HEK293 (cell line): ENCODE results near the gene CLDN15.

ENCODE experiments used
- CTCF ChIA-PET: fragments of 350-600 bp; formaldehyde crosslinking; extraction: SDS; loops from one replicate; lab custom pipeline; 2021; ENCODE audit warnings: antibody characterized with exemption; lab: Yijun Ruan, JAX
- POLR2A ChIA-PET: fragments of 300-600 bp; formaldehyde crosslinking; extraction: SDS; loops from one replicate; lab custom pipeline; 2020; ENCODE audit warnings: antibody characterized with exemption, inconsistent platforms; lab: Yijun Ruan, JAX
- H3K27ac ChIP-seq: fragments of 200-500 bp; sonication (Bioruptor generic); 2 replicates; pipeline ENCODE4 v1.5.1; 2014; ENCODE audit warnings: low read depth, low read length, control low read depth, inconsistent platforms; ENCODE audit errors: extremely low read depth
- H3K36me3 ChIP-seq, 2 experiments: fragments of 200-500 bp in 1 of 2; sonication (Bioruptor generic) in 1 of 2; 1 replicate in 1 of 2; 2 replicates in 1 of 2; pipeline ENCODE4 v1.5.1; 2014 to 2017; ENCODE audit warnings: inconsistent platforms in 2 of 2, low read length in 2 of 2; ENCODE audit not compliant: control insufficient read depth in 2 of 2, insufficient read depth in 1 of 2
- H3K4me1 ChIP-seq: fragments of 200-500 bp; sonication (Bioruptor generic); 2 replicates; pipeline ENCODE4 v1.5.1; 2014; ENCODE audit warnings: mild to moderate bottlenecking, low read length, inconsistent platforms; ENCODE audit not compliant: control insufficient read depth, insufficient read depth
- H3K4me3 ChIP-seq: 2 replicates; pipeline ENCODE4 v1.5.1; 2011; ENCODE audit warnings: low read depth, mild to moderate bottlenecking, control low read depth, low read length, moderate library complexity
- H3K9me3 ChIP-seq: fragments of 200-500 bp; sonication (Bioruptor generic); 2 replicates; pipeline ENCODE4 v1.5.1; 2014; ENCODE audit warnings: low read depth, low read length, inconsistent platforms; ENCODE audit not compliant: control insufficient read depth, insufficient read depth
- GLI2 ChIP-seq: fragments of 450-650 bp; formaldehyde crosslinking; IDR thresholded peaks from 2 replicates; pipeline ENCODE4; 2017; ENCODE audit warnings: missing biosample characterization, missing genetic modification characterization, low read depth, borderline replicate concordance
- GLIS1 ChIP-seq: fragments of 450-650 bp; formaldehyde crosslinking; IDR thresholded peaks from 2 replicates; pipeline ENCODE4 v1.5.1; 2016; ENCODE audit warnings: missing biosample characterization, missing genetic modification characterization
- GLIS2 ChIP-seq: fragments of 450-650 bp; formaldehyde crosslinking; IDR thresholded peaks from 2 replicates; pipeline ENCODE4 v1.5.1; 2016; ENCODE audit warnings: missing biosample characterization, missing genetic modification characterization
- KLF17 ChIP-seq: fragments of 450-650 bp; formaldehyde crosslinking; IDR thresholded peaks from 2 replicates; pipeline ENCODE4 v1.5.1; 2016; ENCODE audit warnings: missing biosample characterization, missing genetic modification characterization
- MYNN ChIP-seq: fragments of 450-650 bp; formaldehyde crosslinking; IDR thresholded peaks from 2 replicates; pipeline ENCODE4 v1.5.1; 2016; ENCODE audit warnings: missing biosample characterization, missing genetic modification characterization, borderline replicate concordance
- SALL2 ChIP-seq: fragments of 450-650 bp; formaldehyde crosslinking; IDR thresholded peaks from 2 replicates; pipeline ENCODE4 v1.5.0; 2017; ENCODE audit warnings: missing biosample characterization, mild to moderate bottlenecking, missing genetic modification characterization, borderline replicate concordance
- SP7 ChIP-seq: fragments of 450-650 bp; formaldehyde crosslinking; IDR thresholded peaks from 2 replicates; pipeline ENCODE4 v1.5.1; 2016; ENCODE audit warnings: missing biosample characterization, missing genetic modification characterization
- ZBTB1 ChIP-seq: fragments of 450-650 bp; formaldehyde crosslinking; IDR thresholded peaks from 2 replicates; pipeline ENCODE4 v1.5.1; 2016; ENCODE audit warnings: missing biosample characterization, missing genetic modification characterization
- ZFP69B ChIP-seq: fragments of 450-650 bp; formaldehyde crosslinking; IDR thresholded peaks from 2 replicates; pipeline ENCODE4 v1.5.1; 2016; ENCODE audit warnings: missing biosample characterization, missing genetic modification characterization
- ZNF10 ChIP-seq: fragments of 450-650 bp; formaldehyde crosslinking; IDR thresholded peaks from 2 replicates; pipeline ENCODE4 v1.5.1; 2017; ENCODE audit warnings: missing biosample characterization, missing genetic modification characterization
- ZNF112 ChIP-seq: fragments of 450-650 bp; formaldehyde crosslinking; IDR thresholded peaks from 2 replicates; pipeline ENCODE4 v1.5.0; 2017; ENCODE audit warnings: missing biosample characterization, missing genetic modification characterization
- ZNF2 ChIP-seq: fragments of 450-650 bp; formaldehyde crosslinking; IDR thresholded peaks from 2 replicates; pipeline ENCODE4 v1.5.1; 2016; ENCODE audit warnings: missing biosample characterization, missing genetic modification characterization
- ZNF211 ChIP-seq: fragments of 450-650 bp; formaldehyde crosslinking; IDR thresholded peaks from 2 replicates; pipeline ENCODE4 v1.5.1; 2016; ENCODE audit warnings: low read depth, missing biosample characterization, missing genetic modification characterization
- ZNF302 ChIP-seq: fragments of 450-650 bp; formaldehyde crosslinking; IDR thresholded peaks from 2 replicates; pipeline ENCODE4 v1.5.1; 2016; ENCODE audit warnings: missing biosample characterization, missing genetic modification characterization, low read depth
- ZNF404 ChIP-seq: fragments of 450-650 bp; formaldehyde crosslinking; IDR thresholded peaks from 2 replicates; pipeline ENCODE4 v1.5.1; 2017; ENCODE audit warnings: missing biosample characterization, missing genetic modification characterization
- ZNF501 ChIP-seq: fragments of 450-650 bp; formaldehyde crosslinking; IDR thresholded peaks from 2 replicates; pipeline ENCODE4 v1.5.1; 2016; ENCODE audit warnings: missing biosample characterization, missing genetic modification characterization
- ZNF600 ChIP-seq: fragments of 450-650 bp; formaldehyde crosslinking; IDR thresholded peaks from 2 replicates; pipeline ENCODE4 v1.5.1; 2016; ENCODE audit warnings: missing biosample characterization, missing genetic modification characterization
- ZNF670 ChIP-seq: fragments of 450-650 bp; formaldehyde crosslinking; IDR thresholded peaks from 2 replicates; pipeline ENCODE4 v1.5.1; 2016; ENCODE audit warnings: missing biosample characterization, missing genetic modification characterization, low read depth
- ZNF707 ChIP-seq: fragments of 450-650 bp; formaldehyde crosslinking; IDR thresholded peaks from 2 replicates; pipeline ENCODE4 v1.5.1; 2016; ENCODE audit warnings: missing biosample characterization, missing genetic modification characterization
- ZSCAN16 ChIP-seq: fragments of 450-650 bp; formaldehyde crosslinking; IDR thresholded peaks from 2 replicates; pipeline ENCODE4 v1.5.1; 2016; ENCODE audit warnings: missing biosample characterization, missing genetic modification characterization
- ZSCAN23 ChIP-seq: fragments of 450-650 bp; formaldehyde crosslinking; IDR thresholded peaks from 2 replicates; pipeline ENCODE4 v1.5.1; 2016; ENCODE audit warnings: missing biosample characterization, missing genetic modification characterization
- ZSCAN30 ChIP-seq: fragments of 450-650 bp; IDR thresholded peaks from 2 replicates; pipeline ENCODE4 v1.5.1; 2018; ENCODE audit warnings: missing biosample characterization, mild to moderate bottlenecking, missing genetic modification characterization, moderate library complexity

The CLDN15 gene

DNA sequence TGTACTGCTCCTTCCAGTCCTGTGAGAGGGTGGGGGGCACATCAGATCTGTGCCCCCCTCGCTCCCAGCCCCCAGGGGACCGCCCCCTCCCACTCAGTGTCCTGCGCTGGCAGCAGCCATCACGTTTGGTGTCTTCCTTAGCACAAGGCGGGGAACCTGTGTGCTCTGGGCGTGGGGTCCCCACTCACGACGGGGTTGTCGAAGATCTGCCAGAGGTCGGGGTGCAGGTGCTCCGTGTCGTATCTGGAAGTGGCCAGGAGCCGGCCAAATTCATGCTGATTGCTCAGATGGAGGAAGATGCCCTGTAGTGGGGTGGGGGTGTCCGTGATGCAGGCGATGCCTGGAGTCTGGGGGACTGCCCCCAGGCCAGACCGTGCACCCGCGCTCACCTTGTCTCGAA is 27.5 kb downstream of the CLDN15 start:
- Histone ChIP-seq H3K4me3 (no peak overlapping the region), H3K9me3 (no peaks in the 10 kb centered on the region), H3K4me1 (0 out of 2 replicates have a peak, but pooled peaks cover 3% of the 10 kb centered on the region), H3K27ac (no peak overlapping the region), H3K36me3 (peaks cover 3 to 34% of the 10 kb centered on the region in 2 experiments; a peak in 2 of 3 replicates)
- CTCF ChIA-PET, result interaction anchor here (1.0 kb wide), 1 partner anchor 17 kb away, joined by 3 read pairs; no protein-coding TSS in a partner anchor
- TF ChIP-seq ZSCAN30 (tag by site-specific recombination), result no peak
- TF ChIP-seq GLIS2 (tag by site-specific recombination), result 0 out of 2 replicates have a peak, but pooled peaks have one; percentile 29
- POLR2A ChIA-PET, result no interaction called here

DNA sequence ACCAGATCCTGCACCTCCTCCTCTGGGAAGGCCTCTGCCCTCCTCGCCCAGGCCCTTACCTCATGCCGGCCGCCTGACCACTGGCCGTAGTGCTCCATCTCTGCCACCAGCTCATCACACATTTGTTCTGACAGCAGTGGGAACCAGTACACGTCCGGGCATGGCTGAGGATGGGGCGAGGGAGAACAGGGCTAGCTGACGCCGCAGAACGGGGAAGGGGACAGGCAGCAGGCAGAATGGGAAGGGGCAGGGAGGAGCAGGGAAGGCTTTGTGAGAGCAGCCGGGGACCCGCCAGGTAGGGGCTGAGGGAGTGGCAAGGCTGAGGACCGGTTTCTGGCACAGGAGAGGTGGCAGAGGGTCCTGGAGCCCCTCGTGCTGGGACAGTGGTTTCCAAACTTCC is 28.8 kb downstream of the CLDN15 start:
- CTCF ChIA-PET, result interaction anchor here (1.0 to 1.1 kb wide), 2 partner anchors 9 to 16 kb away, joined by 3 to 4 read pairs; partner anchors contain the start of genes PLOD3 and ZNHIT1
- POLR2A ChIA-PET, result interaction anchor here (0.6 to 1.3 kb wide), 2 partner anchors 9 to 62 kb away, joined by 5 to 10 read pairs; partner anchors contain the start of genes PLOD3 and ZNHIT1
- H3K9me3 ChIP-seq, result no peaks in the 10 kb centered on the region
- H3K36me3 ChIP-seq, result peaks cover 0 to 30% of the 10 kb centered on the region in 2 experiments; a peak in 2 of 3 replicates
- H3K4me1 ChIP-seq, result no peaks in the 10 kb centered on the region
- no peak for TF ChIP-seq ZNF501 (tag by site-specific recombination)
- TF ChIP-seq ZNF600 (tag by site-specific recombination), result peak; percentile 69
- H3K27ac ChIP-seq, result no peak overlapping the region
- H3K4me3 ChIP-seq, result no peak overlapping the region

GRCh38 chr7:101207459-101207858 is 30.1 kb downstream of the CLDN15 start:
- H3K4me3 ChIP-seq, result no peak overlapping the region
- TF ChIP-seq ZNF211 (tag by site-specific recombination) (no peak), ZNF302 (no peak), ZSCAN23 (tag by site-specific recombination) (no peak), ZSCAN16 (no peak), GLIS1 (tag by site-specific recombination) (no peak), ZNF404 (no peak), ZNF670 (tag by site-specific recombination) (no peak), ZNF2 (tag by site-specific recombination) (no peak), ZNF10 (tag by site-specific recombination) (no peak), GLI2 (tag by site-specific recombination) (no peak), ZNF112 (tag by site-specific recombination) (no peak), SP7 (no peak), ZNF707 (tag by site-specific recombination) (no peak), ZFP69B (tag by site-specific recombination) (no peak), ZBTB1 (tag by site-specific recombination) (no peak)
- H3K36me3 ChIP-seq, result peaks cover 0 to 30% of the 10 kb centered on the region in 2 experiments; a peak in 2 of 3 replicates
- ChIA-PET POLR2A (interaction anchor here (0.5 kb wide), 1 partner anchor 21 kb away, joined by 3 read pairs; no protein-coding TSS in a partner anchor), CTCF (no interaction called here)
- H3K4me1 ChIP-seq, result no peaks in the 10 kb centered on the region
- H3K9me3 ChIP-seq, result no peaks in the 10 kb centered on the region
- H3K27ac ChIP-seq, result no peak overlapping the region

GRCh38 chr7:101206665-101207042 is 30.9 kb downstream of the CLDN15 start:
- H3K4me1 ChIP-seq, result no peaks in the 10 kb centered on the region
- TF ChIP-seq MYNN (tag by site-specific recombination) (peak; percentile 32; the same call in 1 of the 2 replicates), KLF17 (tag by site-specific recombination) (no peak), GLIS1 (tag by site-specific recombination) (no peak), SALL2 (tag by site-specific recombination) (no peak)
- CTCF ChIA-PET, result interaction anchor here (0.6 to 0.9 kb wide), 2 partner anchors 20 to 63 kb away, joined by 3 to 6 read pairs; no protein-coding TSS in a partner anchor
- no peak overlapping the region for H3K4me3 ChIP-seq
- no peaks in the 10 kb centered on the region for H3K9me3 ChIP-seq
- POLR2A ChIA-PET, result no interaction called here
- peaks cover 0 to 25% of the 10 kb centered on the region in 2 experiments; a peak in 2 of 3 replicates for H3K36me3 ChIP-seq
- H3K27ac ChIP-seq, result no peak overlapping the region
